ENCODE results near the gene SERGEF.

- TF ChIP-seq GATA2 (IDR thresholded peaks at IDR 0.05; ENCODE audit: low read depth, low read length) = no peak
- TF ChIP-seq GATA3 (IDR thresholded peaks at IDR 0.05; ENCODE audit: low read depth, low read length) = no peak
Observed at GRCh38 chr11:17796154-17796553, 216.7 kb downstream of the SERGEF start.

All from SH-SY5Y (cell line).